NT2/D1 (cell line): ENCODE results near the gene DDX52.

Source experiments
- DNase-seq: peaks from one replicate; pipeline ENCODE4 v3.0.0-alpha.2; 2011; ENCODE audit warnings: low read depth, low spot score
- H3K27me3 ChIP-seq: 2 replicates; pipeline ENCODE4 v1.6.0; 2011; ENCODE audit warnings: mild to moderate bottlenecking; ENCODE audit not compliant: insufficient read length, insufficient read depth
- H3K36me3 ChIP-seq: 2 replicates; pipeline ENCODE4 v1.6.1; 2011; ENCODE audit warnings: mild to moderate bottlenecking, low read length, mixed read lengths; ENCODE audit not compliant: insufficient read depth, insufficient read length
- H3K4me1 ChIP-seq: 2 replicates; pipeline ENCODE4 v1.5.1; 2011; ENCODE audit not compliant: insufficient read depth, insufficient read length
- H3K4me3 ChIP-seq: 2 replicates; pipeline ENCODE4 v1.5.1; 2011; ENCODE audit warnings: low read depth; ENCODE audit not compliant: insufficient read length
- H3K9ac ChIP-seq: 2 replicates; pipeline ENCODE4 v1.6.0; 2011; ENCODE audit warnings: low read depth; ENCODE audit not compliant: insufficient read length
- H3K9me3 ChIP-seq: 2 replicates; pipeline ENCODE4 v1.5.1; 2011; ENCODE audit warnings: mild to moderate bottlenecking, low read length; ENCODE audit not compliant: insufficient read depth
- SUZ12 ChIP-seq: IDR thresholded peaks from 2 replicates; pipeline ENCODE4 v1.6.1; 2011; ENCODE audit not compliant: insufficient read length, insufficient read depth; ENCODE audit errors: extremely low read depth
- YY1 ChIP-seq: IDR thresholded peaks from 2 replicates; pipeline ENCODE4 v1.6.1; 2011; ENCODE audit not compliant: insufficient read length, insufficient read depth
- ZNF274 ChIP-seq: IDR thresholded peaks from 2 replicates; pipeline ENCODE4 v1.6.1; 2011; ENCODE audit warnings: mild to moderate bottlenecking, low read depth, low read length

DDX52 gene

DNA sequence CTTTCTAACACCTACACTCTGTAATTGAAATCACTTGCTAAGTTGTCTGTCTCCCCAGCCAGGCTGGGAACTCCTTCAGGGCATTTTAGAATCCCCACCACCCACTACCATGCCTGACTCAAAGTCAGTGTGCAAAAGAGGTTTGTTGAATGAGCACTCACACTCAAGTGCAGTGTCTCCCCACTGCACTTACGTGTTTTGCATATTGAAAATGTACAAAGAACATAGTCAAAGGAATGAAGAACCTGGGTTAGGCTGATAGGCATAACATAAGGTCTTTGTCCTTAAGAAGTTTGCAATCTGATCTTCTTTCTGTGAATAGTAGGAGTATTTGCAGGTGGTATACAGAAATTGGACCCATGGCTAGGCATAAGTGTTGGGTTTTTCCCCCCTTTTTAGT, 33.8 kb upstream of the DDX52 start:
- TF ChIP-seq SUZ12, result no peak
- TF ChIP-seq ZNF274, result no peak
- TF ChIP-seq YY1, result no peak
- H3K9me3 ChIP-seq, result peaks cover 11% of the 10 kb centered on the region
- no peak overlapping the region for H3K4me3 ChIP-seq
- H3K9ac ChIP-seq, result no peak overlapping the region
- H3K4me1 ChIP-seq, result peaks cover 7% of the 10 kb centered on the region
- no peak for DNase-seq
- H3K36me3 ChIP-seq, result no peaks in the 10 kb centered on the region
- no peaks in the 10 kb centered on the region for H3K27me3 ChIP-seq

DNA sequence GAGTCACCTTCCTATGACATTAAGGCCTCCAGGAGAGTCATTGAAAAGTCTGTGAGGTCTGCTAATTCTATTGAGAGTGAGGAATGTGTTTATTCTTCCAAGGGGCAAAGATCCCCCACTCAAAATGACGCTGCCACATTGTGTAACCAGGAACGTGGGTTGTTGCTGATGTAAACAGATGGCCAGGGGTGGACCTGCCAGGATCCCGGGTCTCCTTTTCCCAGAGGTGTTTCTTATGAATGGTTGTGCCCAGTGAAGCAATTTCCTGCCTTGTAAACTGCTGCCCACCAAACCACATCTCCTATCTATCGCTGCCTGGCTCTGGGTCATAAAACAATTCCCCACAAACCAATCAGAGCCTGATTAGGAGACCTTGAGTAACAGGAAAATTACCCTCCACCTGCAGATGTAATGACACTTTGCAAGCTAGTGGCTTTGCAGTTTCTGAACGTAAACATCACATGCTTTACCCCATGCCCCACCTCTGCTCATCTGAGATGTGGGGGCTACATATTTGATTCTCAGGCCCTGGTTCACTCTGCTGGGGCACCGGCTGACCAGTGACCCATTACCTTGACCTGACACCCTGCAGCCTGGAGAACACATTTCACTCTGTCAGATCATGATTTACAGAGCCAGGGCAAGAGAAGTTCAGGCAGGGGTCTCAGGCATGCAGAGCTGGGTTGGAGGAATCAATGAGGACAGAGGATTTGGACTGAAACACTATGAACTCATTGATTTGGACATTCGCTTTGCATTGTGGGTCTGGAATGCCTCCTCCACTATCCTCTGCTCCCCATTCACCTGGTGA, 33.1 kb upstream of the DDX52 start:
- Histone ChIP-seq H3K4me1 (peaks cover 7% of the 10 kb centered on the region), H3K9ac (no peak overlapping the region), H3K36me3 (no peaks in the 10 kb centered on the region), H3K27me3 (no peaks in the 10 kb centered on the region), H3K4me3 (no peak overlapping the region), H3K9me3 (peaks cover 11% of the 10 kb centered on the region)
- no peak for DNase-seq
- no peak for TF ChIP-seq ZNF274
- no peak for TF ChIP-seq SUZ12
- TF ChIP-seq YY1, result no peak

DNA sequence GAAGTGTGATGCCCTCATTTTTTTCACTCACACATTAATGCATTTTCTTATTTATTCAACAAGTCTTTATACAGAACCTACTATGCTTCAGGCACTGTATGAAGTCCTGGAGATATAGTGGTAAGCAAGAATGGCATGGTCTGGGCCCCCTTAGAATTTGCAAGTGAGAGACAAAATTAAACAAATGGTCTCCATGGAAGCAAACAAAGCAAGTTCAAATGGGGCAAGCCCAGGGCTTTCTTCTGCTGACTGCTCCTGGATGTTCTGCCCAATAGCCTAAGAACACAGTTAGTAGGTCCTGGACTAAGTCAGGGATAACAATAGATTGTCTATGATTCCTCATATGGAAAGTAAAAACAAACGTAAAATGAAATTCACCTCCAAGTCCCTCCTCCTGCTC, 31.3 kb upstream of the DDX52 start:
- no peak for TF ChIP-seq ZNF274
- no peak for TF ChIP-seq SUZ12
- no peak for TF ChIP-seq YY1
- peaks cover 11% of the 10 kb centered on the region for H3K9me3 ChIP-seq
- no peak for DNase-seq
- peaks cover 10% of the 10 kb centered on the region for H3K4me1 ChIP-seq
- no peak overlapping the region for H3K9ac ChIP-seq
- no peaks in the 10 kb centered on the region for H3K27me3 ChIP-seq
- H3K4me3 ChIP-seq, result no peak overlapping the region
- no peaks in the 10 kb centered on the region for H3K36me3 ChIP-seq

DNA sequence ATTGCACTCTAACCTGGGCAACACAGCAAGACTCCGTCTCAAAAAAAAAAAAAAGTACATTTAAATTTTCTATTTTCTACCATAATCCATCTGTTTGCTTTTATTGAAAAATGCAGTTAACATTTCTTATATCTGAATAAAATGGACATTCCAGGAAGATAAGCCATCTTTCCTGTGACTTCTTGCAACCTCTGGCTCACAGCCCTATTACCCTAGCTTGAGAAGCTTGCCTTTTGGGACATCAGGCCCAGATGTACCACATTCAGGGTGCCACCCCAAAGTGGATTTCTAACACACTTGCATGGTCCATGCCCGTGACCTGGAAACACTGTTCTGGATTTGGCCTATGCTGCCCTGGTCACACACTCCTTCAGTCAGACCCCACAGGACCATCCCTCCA, 30.1 kb upstream of the DDX52 start:
- DNase-seq, result no peak
- no peak overlapping the region for H3K9ac ChIP-seq
- H3K36me3 ChIP-seq, result no peaks in the 10 kb centered on the region
- H3K4me3 ChIP-seq, result no peak overlapping the region
- no peaks in the 10 kb centered on the region for H3K27me3 ChIP-seq
- peaks cover 10% of the 10 kb centered on the region for H3K4me1 ChIP-seq
- TF ChIP-seq YY1 (no peak), SUZ12 (no peak), ZNF274 (no peak)
- H3K9me3 ChIP-seq, result peaks cover 5% of the 10 kb centered on the region; the same call in 1 of the 2 replicates

DNA sequence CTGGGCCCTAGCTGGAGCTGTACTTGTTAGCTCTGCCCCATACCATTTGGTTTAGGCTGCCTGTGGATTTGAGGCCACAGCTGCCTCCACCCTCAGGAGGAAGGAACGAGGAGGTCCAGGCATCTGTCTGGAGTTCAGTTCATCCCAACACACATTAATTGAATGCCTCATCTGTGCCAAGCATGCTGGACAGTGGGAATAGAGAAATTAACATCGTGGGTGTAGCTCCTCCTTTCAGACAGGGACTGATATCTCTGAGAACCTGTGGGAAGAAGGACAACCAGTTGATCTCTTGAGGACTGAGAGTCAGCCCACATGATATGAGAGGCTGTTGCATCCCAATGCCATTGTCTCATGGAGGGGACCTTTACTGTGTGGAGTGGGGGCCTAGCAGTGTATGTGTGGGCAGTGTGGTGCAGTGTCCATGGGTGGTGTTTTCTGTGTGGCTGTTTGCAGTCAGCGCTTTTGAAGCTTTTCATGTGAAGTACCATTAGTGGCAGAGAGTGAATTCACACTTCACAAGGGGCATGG, 29.4 kb upstream of the DDX52 start:
- H3K9me3 ChIP-seq, result no peaks in the 10 kb centered on the region
- H3K4me1 ChIP-seq, result peaks cover 10% of the 10 kb centered on the region
- H3K27me3 ChIP-seq, result peaks cover 2% of the 10 kb centered on the region
- DNase-seq, result no peak
- no peak overlapping the region for H3K9ac ChIP-seq
- no peaks in the 10 kb centered on the region for H3K36me3 ChIP-seq
- no peak overlapping the region for H3K4me3 ChIP-seq
- TF ChIP-seq SUZ12, result no peak
- TF ChIP-seq ZNF274, result no peak
- no peak for TF ChIP-seq YY1

DNA sequence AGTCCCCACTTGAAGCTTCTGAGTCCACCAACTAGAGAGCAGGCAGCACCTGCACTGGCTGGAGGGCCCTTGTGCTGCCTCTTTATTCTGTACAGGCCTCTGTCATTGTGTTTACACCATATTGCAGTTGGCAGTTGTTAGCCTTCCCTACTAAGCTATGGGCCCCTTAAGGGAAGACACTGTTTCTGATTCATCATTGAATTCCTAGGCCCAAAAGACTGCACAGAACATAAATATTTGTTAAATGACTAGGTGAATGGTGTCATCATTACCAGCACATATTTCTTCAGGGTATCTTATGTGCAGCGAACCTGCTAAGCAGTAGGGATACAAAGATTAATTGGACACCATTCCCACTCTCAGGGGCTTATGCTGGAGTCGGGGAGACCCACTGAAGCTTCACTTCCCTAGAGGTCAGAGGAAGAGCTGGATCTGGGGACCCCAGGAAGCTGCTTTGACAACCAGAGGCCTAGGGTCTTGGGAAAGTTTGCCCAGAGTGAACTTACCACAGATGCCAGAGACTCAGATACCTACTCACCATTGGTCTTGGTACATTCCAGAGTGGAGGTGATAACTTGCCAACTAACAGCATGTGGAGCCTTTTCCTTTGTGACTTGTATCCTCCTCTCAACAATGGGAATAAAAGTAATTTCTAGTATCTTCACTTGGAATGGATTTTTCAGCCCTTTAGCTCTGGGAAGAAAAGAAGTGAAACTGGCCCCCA, 28.7 kb upstream of the DDX52 start:
- Histone ChIP-seq H3K9ac (no peak overlapping the region), H3K27me3 (peaks cover 2% of the 10 kb centered on the region), H3K4me1 (peaks cover 9% of the 10 kb centered on the region), H3K4me3 (no peak overlapping the region), H3K36me3 (no peaks in the 10 kb centered on the region), H3K9me3 (no peaks in the 10 kb centered on the region)
- no peak for TF ChIP-seq SUZ12
- no peak for TF ChIP-seq ZNF274
- TF ChIP-seq YY1, result no peak
- no peak for DNase-seq
